Sigmoid colon (tissue), 7 donors: ENCODE data around the gene PPP1R9B. TPM values are rescaled to one million over a fixed set of nuclear protein-coding genes. Genes with fewer than 3 reads are reported as not detected.

Source experiments
- DNase-seq: peaks from one replicate; pipeline ENCODE4 v3.0.0-alpha.2; 2019
- H3K27ac ChIP-seq, 4 donors: fragments of 200-600 bp; sonication (generic); one replicate each; pipeline ENCODE4 v1.5.1; 2016 to 2019; ENCODE audit warnings: mild to moderate bottlenecking in 1 of 4
- H3K27me3 ChIP-seq, 3 donors: fragments of 200-600 bp; sonication (generic); one replicate each; pipeline ENCODE4 v1.5.1; 2019; ENCODE audit warnings: mild to moderate bottlenecking in 1 of 3
- H3K36me3 ChIP-seq, 4 donors: fragments of 200-600 bp; sonication (generic); one replicate each; pipeline ENCODE4 v1.5.1; 2016 to 2019
- H3K4me1 ChIP-seq, 4 donors: fragments of 200-600 bp; sonication (generic); one replicate each; pipeline ENCODE4 v1.5.1; 2017 to 2019
- H3K4me3 ChIP-seq, 4 donors: fragments of 200-600 bp; sonication (generic); one replicate each; pipeline ENCODE4 v1.5.1; 2017 to 2019; ENCODE audit warnings: mild to moderate bottlenecking in 2 of 4, moderate library complexity in 1 of 4
- H3K9me3 ChIP-seq, 4 donors: fragments of 200-600 bp in 3 of 4; sonication (generic) in 3 of 4; one replicate each; pipeline versions ENCODE4 v1.5.1 to v1.6.1; 2013 to 2019
- CTCF ChIP-seq, 4 experiments: fragments of 450-650 bp in 3 of 4; fragments of 200-600 bp in 1 of 4; IDR thresholded peaks; one replicate each; pipeline ENCODE4 v1.5.1; 2016 to 2019; ENCODE audit warnings: antibody characterized with exemption in 4 of 4, mild to moderate bottlenecking in 3 of 4, moderate library complexity in 2 of 4
- EP300 ChIP-seq, 4 donors: sonication (generic); formaldehyde crosslinking; IDR thresholded peaks; one replicate each; pipeline ENCODE4 v1.6.1; 2017; ENCODE audit warnings: antibody characterized with exemption in 4 of 4
- POLR2A ChIP-seq, 2 donors: fragments of 450-650 bp; IDR thresholded peaks; one replicate each; pipeline ENCODE4 v1.6.1; 2016; ENCODE audit warnings: antibody characterized with exemption in 2 of 2, mild to moderate bottlenecking in 2 of 2, moderate library complexity in 2 of 2
- POLR2AphosphoS5 ChIP-seq, 4 donors: sonication (generic); formaldehyde crosslinking; IDR thresholded peaks; one replicate each; pipeline ENCODE4 v1.6.1; 2017; ENCODE audit warnings: antibody characterized with exemption in 4 of 4
- WGBS, 2 donors: extraction: QIAGEN DNeasy Blood & Tissue Kit; methylation state at CpG; one replicate each; pipeline ENCODE4 v1.1.7; 2013; 5-methylcytosine and 5-hydroxymethylcytosine counted together
- intact Hi-C: fragments of 100-400 bp; cut with DNase I; formaldehyde crosslinking; loops from one replicate; pipeline ENCODE4 v1.15.1; 2023
- polyA plus RNA-seq, 3 donors: library from polyadenylated mRNA; stranded (reverse); fragments of 200-250 nt; gene quantifications; one replicate each; pipeline ENCODE4 v1.2.3, GENCODE V29; 2013
- total RNA-seq, 4 donors: library from RNA; depleted of rRNA; stranded (reverse); fragments of >200 nt; gene quantifications; one replicate each; pipeline ENCODE4 v1.1.0, GENCODE V29; 2016
- donor health status: healthy with polysubstance abuse.
- donor health status: Bipolar disorder and iron deficiency.
- donor health status: healthy.

The PPP1R9B gene
- total and polyA plus RNA-seq, 7 donors, result 9.0 to 38.7 (median 16.8) TPM

- no peak for DNase-seq
- no peak for TF ChIP-seq EP300 (IDR thresholded peaks at IDR 0.05)
- no peak for TF ChIP-seq POLR2A (IDR thresholded peaks at IDR 0.05)
- no peak for TF ChIP-seq POLR2AphosphoS5 (IDR thresholded peaks at IDR 0.05)
- TF ChIP-seq CTCF (IDR thresholded peaks at IDR 0.05), result no peak
- Histone ChIP-seq H3K27ac (no peak overlapping the region), H3K9me3 (no peaks in the 10 kb centered on the region), H3K4me1 (peaks cover 0 to 29% (median 23%) of the 10 kb centered on the region in 4 donors), H3K27me3 (no peaks in the 10 kb centered on the region), H3K4me3 (no peak overlapping the region), H3K36me3 (peaks cover 43 to 66% (median 50%) of the 10 kb centered on the region in 4 donors)
- WGBS, 2 donors, result 92% methylated on average over 10 of the region's 10 CpGs
- intact Hi-C loops, result no loop called here
These were observed 42.6 kb downstream of the PPP1R9B start for GRCh38 chr17:50107790-50108414.

GRCh38 chr17:50106393-50107131 lies 43.9 kb downstream of the PPP1R9B start:
- intact Hi-C loops, result no loop called here
- no peak overlapping the region for H3K4me3 ChIP-seq
- H3K27me3 ChIP-seq, result no peaks in the 10 kb centered on the region
- DNase-seq, result no peak
- WGBS, 2 donors, result 77 to 79% methylated on average over 13 of the region's 13 CpGs
- H3K27ac ChIP-seq, result no peak overlapping the region
- no peaks in the 10 kb centered on the region for H3K9me3 ChIP-seq
- TF ChIP-seq POLR2AphosphoS5 (IDR thresholded peaks at IDR 0.05) (no peak), POLR2A (IDR thresholded peaks at IDR 0.05) (no peak), CTCF (IDR thresholded peaks at IDR 0.05) (no peak), EP300 (IDR thresholded peaks at IDR 0.05) (no peak)
- H3K4me1 ChIP-seq, result peaks cover 0 to 29% (median 23%) of the 10 kb centered on the region in 4 donors
- peaks cover 43 to 66% (median 50%) of the 10 kb centered on the region in 4 donors for H3K36me3 ChIP-seq

- 94 to 95% methylated on average over 21 of the region's 21 CpGs for WGBS, 2 donors
- TF ChIP-seq CTCF (IDR thresholded peaks at IDR 0.05) (no peak), POLR2AphosphoS5 (IDR thresholded peaks at IDR 0.05) (no peak), EP300 (IDR thresholded peaks at IDR 0.05) (no peak), POLR2A (IDR thresholded peaks at IDR 0.05) (no peak)
- H3K27me3 ChIP-seq, result no peaks in the 10 kb centered on the region
- DNase-seq, result no peak
- peaks cover 43 to 64% (median 50%) of the 10 kb centered on the region in 4 donors for H3K36me3 ChIP-seq
- no peaks in the 10 kb centered on the region for H3K9me3 ChIP-seq
- H3K27ac ChIP-seq, result no peak overlapping the region
- intact Hi-C loops, result no loop called here
- H3K4me1 ChIP-seq, result peaks cover 0 to 30% (median 26%) of the 10 kb centered on the region in 4 donors
- H3K4me3 ChIP-seq, result no peak overlapping the region
These were observed 44.7 kb downstream of the PPP1R9B start for GRCh38 chr17:50105811-50106210.

- 90 to 95% methylated on average over 5 of the region's 5 CpGs for WGBS, 2 donors
- Histone ChIP-seq H3K27ac (peak overlapping the region in 2 of 4 donors; percentile 85 to 88), H3K9me3 (no peaks in the 10 kb centered on the region), H3K4me3 (no peak overlapping the region), H3K36me3 (peaks cover 35 to 50% (median 42%) of the 10 kb centered on the region in 4 donors), H3K27me3 (no peaks in the 10 kb centered on the region), H3K4me1 (peaks cover 0 to 47% (median 40%) of the 10 kb centered on the region in 4 donors)
- TF ChIP-seq CTCF (IDR thresholded peaks at IDR 0.05), result no peak
- no peak for TF ChIP-seq EP300 (IDR thresholded peaks at IDR 0.05)
- no peak for TF ChIP-seq POLR2A (IDR thresholded peaks at IDR 0.05)
- no peak for TF ChIP-seq POLR2AphosphoS5 (IDR thresholded peaks at IDR 0.05)
- intact Hi-C loops, result no loop called here
- DNase-seq, result no peak
These were observed 46.5 kb downstream of the PPP1R9B start for GRCh38 chr17:50103941-50104340.
